22Rv1 (cell line): ENCODE data around the gene KIF26B.

Experiments
- ZFX ChIP-seq: fragments of 450-650 bp; IDR thresholded peaks from 2 replicates; pipeline ENCODE4 v1.6.1; 2017; ENCODE audit warnings: antibody characterized with exemption, borderline replicate concordance
- TF ChIP-seq, protein P1 (sequence below): fragments of 450-650 bp; IDR thresholded peaks from 2 replicates; pipeline ENCODE4 v1.5.1; 2017; ENCODE audit warnings: mild to moderate bottlenecking

DNA sequence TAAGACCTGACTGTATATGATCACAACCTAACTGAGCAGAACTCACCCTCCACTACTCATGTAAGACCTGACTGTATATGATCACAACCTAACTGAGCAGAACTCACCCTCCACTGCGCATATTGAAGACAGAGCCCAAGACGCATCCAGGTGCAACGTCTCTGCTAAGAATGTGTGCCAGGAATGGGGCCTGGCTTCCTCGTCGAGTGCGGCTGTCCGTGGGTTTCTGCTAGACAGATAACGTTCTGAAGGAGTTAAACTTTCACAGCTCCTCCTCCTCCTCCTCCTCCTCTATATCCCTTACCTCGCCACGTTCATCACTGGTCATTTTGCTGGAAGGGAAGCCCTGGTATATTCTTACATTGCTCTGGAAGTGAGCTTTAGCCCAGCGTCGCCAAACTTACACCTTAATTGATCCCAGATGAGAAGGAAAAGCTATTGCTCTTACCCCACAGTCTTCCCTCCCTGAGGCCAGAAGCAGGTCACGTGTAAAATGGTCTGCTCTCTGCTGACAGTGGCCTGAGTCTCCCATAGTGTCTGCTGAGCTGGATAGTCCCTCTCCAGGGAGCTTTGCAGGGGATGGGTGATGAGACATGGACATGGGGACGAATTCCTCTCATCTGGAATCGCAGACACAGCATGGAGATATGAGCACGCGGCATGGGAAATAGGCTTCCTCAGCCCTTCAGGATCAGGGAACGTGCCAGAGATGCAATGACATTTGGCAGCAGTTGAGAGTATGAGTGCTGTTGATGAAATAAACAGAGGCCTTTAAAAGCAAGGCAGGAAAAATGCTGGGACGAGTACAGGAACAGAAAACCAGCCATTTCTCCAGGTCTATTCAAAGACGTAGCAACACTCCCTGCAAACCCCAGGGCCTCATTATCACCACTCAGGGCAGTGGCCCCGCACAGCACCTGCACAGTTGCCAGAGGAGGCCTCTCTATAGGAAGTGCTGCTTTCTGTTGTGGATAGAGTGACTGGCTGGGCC lies 528.1 kb downstream of the KIF26B start:
- TF ChIP-seq, protein P1, sequence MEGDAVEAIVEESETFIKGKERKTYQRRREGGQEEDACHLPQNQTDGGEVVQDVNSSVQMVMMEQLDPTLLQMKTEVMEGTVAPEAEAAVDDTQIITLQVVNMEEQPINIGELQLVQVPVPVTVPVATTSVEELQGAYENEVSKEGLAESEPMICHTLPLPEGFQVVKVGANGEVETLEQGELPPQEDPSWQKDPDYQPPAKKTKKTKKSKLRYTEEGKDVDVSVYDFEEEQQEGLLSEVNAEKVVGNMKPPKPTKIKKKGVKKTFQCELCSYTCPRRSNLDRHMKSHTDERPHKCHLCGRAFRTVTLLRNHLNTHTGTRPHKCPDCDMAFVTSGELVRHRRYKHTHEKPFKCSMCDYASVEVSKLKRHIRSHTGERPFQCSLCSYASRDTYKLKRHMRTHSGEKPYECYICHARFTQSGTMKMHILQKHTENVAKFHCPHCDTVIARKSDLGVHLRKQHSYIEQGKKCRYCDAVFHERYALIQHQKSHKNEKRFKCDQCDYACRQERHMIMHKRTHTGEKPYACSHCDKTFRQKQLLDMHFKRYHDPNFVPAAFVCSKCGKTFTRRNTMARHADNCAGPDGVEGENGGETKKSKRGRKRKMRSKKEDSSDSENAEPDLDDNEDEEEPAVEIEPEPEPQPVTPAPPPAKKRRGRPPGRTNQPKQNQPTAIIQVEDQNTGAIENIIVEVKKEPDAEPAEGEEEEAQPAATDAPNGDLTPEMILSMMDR: no peak
- TF ChIP-seq ZFX: no peak
